ENCODE measurements around the gene CXCL11. TPM values are rescaled to one million over a fixed set of nuclear protein-coding genes. Genes with fewer than 3 reads are reported as not detected.
"Not testable (repeated sequence)": the region's sequence is repeated elsewhere in the genome, so short reads cannot be mapped to it uniquely, and the experiment has no call there.

CXCL11 gene
- total RNA-seq, 1 donor from 2014 or later, result not detected

- Histone ChIP-seq H3K27me3 (no peaks in the 10 kb centered on the region), H3K4me3 (no peak overlapping the region), H3K36me3 (no peaks in the 10 kb centered on the region), H3K9me3 (no peaks in the 10 kb centered on the region), H3K27ac (no peak overlapping the region), H3K4me1 (no peaks in the 10 kb centered on the region)
- intact Hi-C loops (cut with DNase I), result no loop called here
- no peak for DNase-seq
- no peak for ATAC-seq
- no peak for TF ChIP-seq CTCF (IDR thresholded peaks at IDR 0.05)
Observed at GRCh38 chr4:76055421-76055820, 19.6 kb upstream of the CXCL11 start.

GRCh38 chr4:76055016-76055415, 19.1 kb upstream of the CXCL11 start:
- H3K27me3 ChIP-seq, result no peaks in the 10 kb centered on the region
- no peaks in the 10 kb centered on the region for H3K9me3 ChIP-seq
- H3K27ac ChIP-seq, result no peak overlapping the region
- H3K4me1 ChIP-seq, result no peaks in the 10 kb centered on the region
- H3K36me3 ChIP-seq, result no peaks in the 10 kb centered on the region
- ATAC-seq (no peak), DNase-seq (no peak)
- intact Hi-C loops (cut with DNase I), result no loop called here
- TF ChIP-seq CTCF (IDR thresholded peaks at IDR 0.05), result no peak
- H3K4me3 ChIP-seq, result no peak overlapping the region

GRCh38 chr4:76053730-76054129, 17.9 kb upstream of the CXCL11 start:
- no peak for ATAC-seq

GRCh38 chr4:76050560-76051050, 14.7 kb upstream of the CXCL11 start:
- ATAC-seq; H3K27ac ChIP-seq; H3K9me3 ChIP-seq; DNase-seq; intact Hi-C loops (cut with DNase I); H3K27me3 ChIP-seq; H3K36me3 ChIP-seq; H3K4me1 ChIP-seq; H3K4me3 ChIP-seq: not testable (repeated sequence)

More at GRCh38 chr4:76053730-76054129, 17.9 kb upstream of the CXCL11 start:
- Histone ChIP-seq H3K36me3 (no peaks in the 10 kb centered on the region), H3K9me3 (no peaks in the 10 kb centered on the region), H3K4me1 (no peaks in the 10 kb centered on the region), H3K4me3 (no peak overlapping the region), H3K27me3 (no peaks in the 10 kb centered on the region), H3K27ac (no peak overlapping the region)
- DNase-seq, result no peak
- TF ChIP-seq CTCF (IDR thresholded peaks at IDR 0.05), result no peak
- intact Hi-C loops (cut with DNase I), result no loop called here

GRCh38 chr4:76049860-76050416, 14.1 kb upstream of the CXCL11 start:
- H3K27me3 ChIP-seq; H3K4me3 ChIP-seq; intact Hi-C loops (cut with DNase I); H3K36me3 ChIP-seq; H3K9me3 ChIP-seq; H3K27ac ChIP-seq; ATAC-seq; H3K4me1 ChIP-seq; DNase-seq: not testable (repeated sequence)

GRCh38 chr4:76044686-76045085, 8.8 kb upstream of the CXCL11 start:
- H3K27me3 ChIP-seq; DNase-seq; ATAC-seq; H3K9me3 ChIP-seq; H3K4me1 ChIP-seq; H3K36me3 ChIP-seq; H3K4me3 ChIP-seq; intact Hi-C loops (cut with DNase I); H3K27ac ChIP-seq: not testable (repeated sequence)

GRCh38 chr4:76043306-76043705, 7.4 kb upstream of the CXCL11 start:
- H3K27me3 ChIP-seq, result not testable (repeated sequence)

GRCh38 chr4:76042241-76042998, 6.5 kb upstream of the CXCL11 start:
- H3K4me3 ChIP-seq; H3K36me3 ChIP-seq; intact Hi-C loops (cut with DNase I); DNase-seq; H3K27ac ChIP-seq; ATAC-seq; H3K9me3 ChIP-seq; H3K27me3 ChIP-seq; H3K4me1 ChIP-seq: not testable (repeated sequence)

More at GRCh38 chr4:76043306-76043705, 7.4 kb upstream of the CXCL11 start:
- H3K36me3 ChIP-seq; H3K4me3 ChIP-seq; ATAC-seq; intact Hi-C loops (cut with DNase I); H3K9me3 ChIP-seq; H3K27ac ChIP-seq; DNase-seq; H3K4me1 ChIP-seq: not testable (repeated sequence)
